Fibroblast of villous mesenchyme (primary cell): ENCODE results near the gene LYPD1. TPM values are rescaled to one million over a fixed set of nuclear protein-coding genes. Genes with fewer than 3 reads are reported as not detected.

Experiments
- DNase-seq: peaks from one replicate; pipeline ENCODE4 v3.0.0-alpha.2; 2010; ENCODE audit warnings: low read depth
- H3K4me3 ChIP-seq: 2 replicates; pipeline ENCODE4 v1.5.1; 2011; ENCODE audit warnings: low read depth, mild to moderate bottlenecking, low read length
- total RNA-seq: library from RNA; depleted of rRNA; stranded (reverse); fragments of >200 nt; gene quantifications from 2 replicates; pipeline ENCODE4 v1.2.3, GENCODE V29; 2012
- TF ChIP-seq, protein P1 (sequence below): IDR thresholded peaks from 2 replicates; pipeline ENCODE4 v1.5.1; 2012; ENCODE audit warnings: low read depth, mild to moderate bottlenecking, low read length; ENCODE audit not compliant: insufficient read depth

Gene LYPD1
- total RNA-seq, 1 donor = 16.0 TPM

DNA sequence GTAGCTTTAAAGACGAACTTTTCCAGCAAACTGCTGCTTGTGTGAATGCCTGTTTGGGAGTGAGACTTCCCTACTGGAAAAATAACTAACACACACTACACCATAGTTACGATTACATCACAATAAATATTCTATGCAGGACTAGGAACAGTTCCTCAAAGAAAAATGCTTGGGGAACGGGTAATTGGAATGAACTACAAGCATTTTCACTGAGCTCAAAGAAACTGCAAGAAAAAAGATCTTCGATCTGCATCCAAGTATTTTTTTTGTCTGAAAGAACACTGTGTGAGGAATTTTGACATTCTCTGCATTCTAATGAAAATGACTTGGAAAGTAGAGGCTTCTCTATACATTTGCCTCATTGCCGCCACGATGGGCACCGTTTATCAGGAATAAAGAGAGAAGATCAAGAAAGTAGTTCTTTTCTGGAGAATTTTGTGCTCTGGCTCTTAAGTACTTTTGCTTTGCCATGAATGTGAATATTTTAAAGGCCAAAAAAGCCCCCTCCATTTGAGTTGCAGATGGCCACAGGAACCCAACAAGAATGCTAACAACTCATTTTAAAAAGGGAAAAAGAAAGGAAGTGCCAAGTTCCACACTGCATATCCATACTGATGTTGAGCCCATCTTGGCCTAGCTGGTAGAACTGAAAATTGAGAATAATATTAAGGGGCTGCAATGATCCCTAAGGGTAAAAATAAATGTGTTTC lies 13.6 kb downstream of the LYPD1 start:
- no peak overlapping the region for H3K4me3 ChIP-seq
- no peak for DNase-seq
- TF ChIP-seq, protein P1, sequence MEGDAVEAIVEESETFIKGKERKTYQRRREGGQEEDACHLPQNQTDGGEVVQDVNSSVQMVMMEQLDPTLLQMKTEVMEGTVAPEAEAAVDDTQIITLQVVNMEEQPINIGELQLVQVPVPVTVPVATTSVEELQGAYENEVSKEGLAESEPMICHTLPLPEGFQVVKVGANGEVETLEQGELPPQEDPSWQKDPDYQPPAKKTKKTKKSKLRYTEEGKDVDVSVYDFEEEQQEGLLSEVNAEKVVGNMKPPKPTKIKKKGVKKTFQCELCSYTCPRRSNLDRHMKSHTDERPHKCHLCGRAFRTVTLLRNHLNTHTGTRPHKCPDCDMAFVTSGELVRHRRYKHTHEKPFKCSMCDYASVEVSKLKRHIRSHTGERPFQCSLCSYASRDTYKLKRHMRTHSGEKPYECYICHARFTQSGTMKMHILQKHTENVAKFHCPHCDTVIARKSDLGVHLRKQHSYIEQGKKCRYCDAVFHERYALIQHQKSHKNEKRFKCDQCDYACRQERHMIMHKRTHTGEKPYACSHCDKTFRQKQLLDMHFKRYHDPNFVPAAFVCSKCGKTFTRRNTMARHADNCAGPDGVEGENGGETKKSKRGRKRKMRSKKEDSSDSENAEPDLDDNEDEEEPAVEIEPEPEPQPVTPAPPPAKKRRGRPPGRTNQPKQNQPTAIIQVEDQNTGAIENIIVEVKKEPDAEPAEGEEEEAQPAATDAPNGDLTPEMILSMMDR = no peak

DNA sequence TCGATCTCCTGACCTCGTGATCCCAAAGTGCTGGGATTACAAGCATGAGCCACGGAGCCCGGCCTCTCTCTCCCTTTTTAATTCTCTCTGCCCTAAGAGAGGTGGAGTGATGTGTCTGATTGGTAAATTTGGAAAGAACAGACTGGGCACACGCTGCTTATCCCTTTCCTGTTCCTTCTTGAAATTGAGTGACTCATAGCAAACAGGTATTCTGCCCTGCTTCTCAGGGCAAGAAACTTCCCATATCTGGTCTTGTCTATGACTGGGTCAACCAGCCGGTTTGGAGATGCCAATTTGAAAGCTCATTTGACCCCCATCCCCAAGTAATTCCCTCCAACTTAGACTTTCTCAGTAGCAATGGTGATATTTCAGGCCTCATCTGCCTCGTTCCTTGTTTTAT lies 15.0 kb downstream of the LYPD1 start:
- H3K4me3 ChIP-seq = no peak overlapping the region
- DNase-seq = no peak
- TF ChIP-seq, protein P1 = no peak

DNA sequence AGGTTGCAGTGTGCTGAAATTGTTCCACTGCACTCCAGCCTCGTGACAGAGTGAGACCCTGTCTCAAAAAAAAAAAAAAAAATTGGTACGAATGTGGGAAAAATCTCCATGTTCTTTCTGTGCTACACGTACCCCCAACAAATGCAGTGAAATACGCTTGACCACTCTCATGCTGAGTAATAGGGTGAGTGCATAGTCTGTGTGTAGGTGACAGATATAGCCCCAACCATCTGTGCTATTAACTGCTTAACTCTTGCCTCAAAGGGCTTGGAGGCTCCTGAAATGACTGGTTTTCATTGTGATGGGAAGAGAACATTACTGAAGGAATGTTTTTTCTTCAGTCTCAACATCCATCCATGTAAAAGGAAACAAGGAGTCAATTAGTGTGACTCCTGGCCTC lies 15.7 kb downstream of the LYPD1 start:
- DNase-seq = no peak
- no peak overlapping the region for H3K4me3 ChIP-seq
- TF ChIP-seq, protein P1 = no peak

DNA sequence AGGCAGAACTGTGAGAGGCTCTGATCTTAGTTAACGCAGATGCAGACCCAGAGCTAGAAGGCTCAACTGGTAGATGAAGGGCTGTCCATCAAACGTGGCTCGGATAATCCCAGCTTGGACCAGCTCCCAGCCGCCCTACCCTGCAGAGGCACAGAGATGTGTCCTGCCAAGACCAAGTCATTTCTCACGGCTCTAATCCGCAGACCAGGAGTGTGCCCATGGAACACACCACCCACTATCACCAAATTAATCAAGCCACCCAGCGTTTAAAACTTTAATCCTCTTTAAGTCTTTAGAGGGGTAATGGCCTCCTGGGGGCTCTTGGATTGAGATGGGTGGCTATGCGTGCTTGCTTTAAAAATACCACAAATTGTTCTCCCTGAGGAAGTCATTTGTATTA lies 17.5 kb downstream of the LYPD1 start:
- TF ChIP-seq, protein P1 = no peak

DNA sequence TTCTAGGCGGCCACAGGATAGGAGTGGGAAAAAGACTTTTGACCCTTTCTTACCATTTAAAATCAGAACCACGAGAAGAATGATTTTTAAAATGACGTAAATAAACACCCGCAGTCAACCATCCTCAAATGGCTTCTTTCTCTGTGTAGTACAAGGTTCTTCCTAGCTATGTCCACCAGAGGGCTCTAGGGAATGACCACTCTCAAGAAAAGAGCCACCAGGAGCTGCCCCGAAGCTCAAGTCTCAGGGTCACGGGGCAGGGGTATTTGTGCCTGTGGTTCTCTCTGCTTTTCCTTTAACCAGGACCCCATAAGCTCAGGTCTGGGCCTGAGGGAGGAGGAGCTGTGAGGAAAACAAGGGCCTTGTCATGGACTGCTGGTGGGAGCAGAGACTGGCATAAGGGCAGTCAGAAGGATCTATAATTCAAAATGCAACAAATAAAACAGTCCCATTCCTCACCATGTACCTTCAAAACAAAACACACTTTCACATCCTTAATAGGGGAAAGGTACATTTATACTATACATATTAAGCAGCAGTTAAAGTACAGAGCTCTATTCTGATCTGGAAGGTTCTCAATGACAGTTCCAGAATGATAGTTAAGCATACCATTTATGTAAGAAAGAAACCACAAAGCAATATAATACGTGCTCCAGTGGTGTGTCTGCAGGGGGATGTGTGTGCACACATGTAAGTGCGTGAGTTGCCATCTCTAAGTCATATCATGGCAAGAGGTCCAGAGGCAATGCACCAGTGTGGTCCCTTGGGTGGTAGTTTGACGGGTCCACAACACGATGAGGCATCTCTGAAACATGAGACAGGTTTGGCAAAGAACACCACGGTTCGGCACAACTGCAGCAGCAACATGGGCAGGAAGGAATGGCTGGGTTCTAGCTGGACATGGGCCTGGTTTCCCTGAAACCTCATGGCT lies 18.6 kb downstream of the LYPD1 start:
- no peak overlapping the region for H3K4me3 ChIP-seq
- TF ChIP-seq, protein P1 = peak; percentile 46
- no peak for DNase-seq

More for the DNA sequence above, 17.5 kb downstream of the LYPD1 start:
- H3K4me3 ChIP-seq = no peak overlapping the region
- no peak for DNase-seq

DNA sequence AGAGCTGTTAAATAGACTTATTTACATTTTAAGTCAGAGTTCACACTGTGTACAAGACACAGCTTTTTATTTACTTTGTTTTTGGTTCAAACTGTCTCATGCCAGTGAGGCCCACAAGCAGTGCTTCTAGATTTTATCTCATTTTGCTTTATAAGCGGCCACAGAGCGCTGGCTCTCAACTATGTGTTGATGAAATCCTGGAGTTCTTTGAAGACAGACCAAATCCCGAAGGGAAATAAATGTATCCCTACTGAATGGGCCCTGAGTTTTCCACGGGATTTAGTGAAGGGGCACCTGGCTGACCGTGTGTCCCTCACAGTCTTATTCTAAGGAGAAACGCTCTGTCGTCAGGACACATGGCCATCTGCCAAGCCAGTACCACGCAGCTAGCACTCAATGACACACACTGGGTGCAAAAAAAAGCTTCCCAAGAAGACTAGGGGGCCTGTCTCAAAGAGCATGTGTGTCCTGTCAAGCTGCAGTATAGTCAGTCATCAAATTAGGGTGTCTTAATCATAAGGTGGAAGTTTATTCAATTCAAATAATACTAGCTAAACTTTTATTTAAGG lies 23.4 kb downstream of the LYPD1 start:
- TF ChIP-seq, protein P1 = no peak
- no peak for DNase-seq
- no peak overlapping the region for H3K4me3 ChIP-seq
